Measurements from ENCODE around the gene HLA-DQA1.
"Not testable (repeated sequence)": the region's sequence is repeated elsewhere in the genome, so short reads cannot be mapped to it uniquely, and the experiment has no call there.

HLA-DQA1 gene

DNA sequence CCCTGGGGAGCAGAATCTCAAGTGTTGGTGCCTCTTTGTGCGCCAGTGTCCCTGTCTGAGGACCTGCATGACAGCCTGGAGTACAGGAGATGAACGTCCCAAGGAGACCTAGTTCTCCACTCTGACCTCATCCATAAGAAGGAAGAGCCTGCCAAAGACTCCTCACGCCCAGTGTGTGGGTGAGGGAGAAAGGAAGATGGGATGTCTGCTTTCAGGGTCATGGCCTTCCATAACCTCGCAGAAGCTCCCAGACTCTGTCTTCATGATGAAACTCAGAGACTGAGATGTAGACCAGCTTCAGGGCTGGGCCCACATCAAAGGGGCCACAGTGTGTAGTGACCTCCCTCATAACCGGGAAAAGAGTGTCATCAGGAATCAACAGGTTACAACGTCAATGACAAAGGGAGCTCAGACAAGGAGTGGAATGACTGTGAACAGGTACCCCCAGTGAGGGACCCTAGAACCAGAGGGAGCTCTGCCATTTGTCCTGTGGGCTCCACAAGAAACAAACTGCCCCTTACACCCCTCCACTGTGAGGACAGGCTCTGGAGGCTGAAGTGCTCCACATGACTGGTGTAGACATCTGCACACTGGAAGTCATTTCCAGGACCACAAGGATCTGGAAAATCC lies 21.2 kb downstream of the HLA-DQA1 start:
- no peak for DNase-seq (ENCODE audit: low read depth)

DNA sequence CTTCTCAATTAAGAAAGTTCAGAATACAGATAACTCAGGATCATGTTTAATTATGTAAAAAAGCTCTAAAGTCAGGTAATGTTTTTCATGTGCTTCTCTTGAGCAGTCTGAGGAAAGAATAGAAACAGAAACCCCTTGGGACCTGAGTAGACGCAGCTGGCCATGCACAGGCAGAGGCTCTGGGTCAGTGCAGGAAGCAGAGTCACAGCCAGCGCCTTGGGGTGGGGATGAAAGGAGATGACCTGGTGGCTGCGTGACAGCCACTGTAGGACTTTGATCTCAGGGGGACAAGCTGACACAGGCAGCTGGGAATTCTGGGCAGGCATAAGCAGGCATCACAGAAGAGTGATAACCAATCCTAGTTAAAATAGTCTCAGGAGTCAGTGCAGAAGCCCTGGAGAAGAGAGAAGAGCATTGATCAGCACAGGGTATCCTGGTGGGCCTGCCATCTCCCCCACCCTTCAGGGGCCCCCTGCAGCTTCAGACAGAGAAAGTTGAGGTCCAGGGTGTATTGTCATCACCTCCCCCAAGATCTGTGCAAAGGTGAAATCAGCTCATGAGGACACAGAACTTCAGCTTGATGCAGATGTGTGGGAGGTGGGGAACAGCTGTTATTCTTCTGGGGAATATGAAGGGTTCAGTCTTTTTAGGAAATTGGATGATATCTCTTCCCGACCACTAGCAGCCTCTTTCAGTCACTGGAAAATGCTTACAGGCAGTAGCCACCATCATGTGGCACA lies 22.8 kb downstream of the HLA-DQA1 start:
- DNase-seq (ENCODE audit: low read depth), result no peak

DNA sequence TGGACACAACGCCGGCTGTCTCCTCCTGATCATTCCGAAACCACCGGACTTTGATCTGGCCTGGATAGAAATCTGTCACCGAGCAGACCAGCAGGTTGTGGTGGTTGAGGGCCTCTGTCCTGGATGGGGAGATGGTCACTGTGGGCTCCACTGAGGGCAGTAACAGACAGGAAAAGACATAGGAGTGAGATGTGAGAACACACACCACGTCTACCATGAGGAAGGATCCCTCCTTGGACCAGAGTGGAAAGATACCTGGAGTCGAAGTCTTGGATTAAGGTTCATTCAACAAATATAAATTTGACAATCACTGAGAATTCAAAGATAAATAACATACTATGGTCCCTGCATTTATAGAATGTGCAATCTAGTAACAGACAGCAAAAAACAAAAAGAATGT lies 24.9 kb downstream of the HLA-DQA1 start:
- no peak for DNase-seq (ENCODE audit: low read depth)

DNA sequence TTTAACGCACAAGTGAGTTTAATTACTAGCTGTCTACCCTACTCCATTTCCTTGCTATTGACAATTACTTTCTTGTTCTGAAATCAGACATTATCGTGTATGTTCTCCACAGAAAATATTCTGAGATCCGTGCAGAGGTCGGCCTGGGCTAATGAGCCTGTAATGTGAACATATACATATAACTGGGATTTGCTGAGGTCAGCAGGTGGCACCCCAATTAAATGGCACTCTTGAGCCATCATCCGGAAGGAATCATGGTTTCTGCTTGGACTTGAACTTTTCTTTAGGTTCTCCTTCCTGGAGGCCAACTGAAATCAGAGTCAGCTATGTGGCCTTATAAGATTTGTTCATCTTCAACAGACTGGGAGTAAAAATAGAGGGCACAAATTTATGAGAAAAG lies 25.6 kb downstream of the HLA-DQA1 start:
- no peak for DNase-seq (ENCODE audit: low read depth)

DNA sequence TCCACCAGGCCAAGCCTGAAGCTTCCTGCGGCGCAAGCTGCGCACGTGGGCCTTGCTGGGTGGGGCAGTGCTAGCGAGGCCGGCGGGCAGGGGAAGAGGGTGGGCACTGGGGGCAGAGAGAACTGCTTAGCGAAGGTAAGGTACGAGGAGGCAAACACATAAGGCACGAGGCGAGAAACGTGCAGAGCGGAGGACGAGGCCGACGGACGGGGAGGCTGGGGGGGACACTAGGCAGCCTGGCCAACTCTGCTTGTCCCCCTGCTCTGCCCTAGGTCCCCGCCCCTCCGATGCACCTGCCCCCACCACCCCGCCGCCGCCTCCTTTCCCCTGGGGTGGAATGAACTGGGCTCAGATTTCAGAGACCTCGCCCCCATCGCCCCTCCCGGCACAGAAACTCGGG lies 27.1 kb downstream of the HLA-DQA1 start:
- no peak for DNase-seq (ENCODE audit: low read depth)

DNA sequence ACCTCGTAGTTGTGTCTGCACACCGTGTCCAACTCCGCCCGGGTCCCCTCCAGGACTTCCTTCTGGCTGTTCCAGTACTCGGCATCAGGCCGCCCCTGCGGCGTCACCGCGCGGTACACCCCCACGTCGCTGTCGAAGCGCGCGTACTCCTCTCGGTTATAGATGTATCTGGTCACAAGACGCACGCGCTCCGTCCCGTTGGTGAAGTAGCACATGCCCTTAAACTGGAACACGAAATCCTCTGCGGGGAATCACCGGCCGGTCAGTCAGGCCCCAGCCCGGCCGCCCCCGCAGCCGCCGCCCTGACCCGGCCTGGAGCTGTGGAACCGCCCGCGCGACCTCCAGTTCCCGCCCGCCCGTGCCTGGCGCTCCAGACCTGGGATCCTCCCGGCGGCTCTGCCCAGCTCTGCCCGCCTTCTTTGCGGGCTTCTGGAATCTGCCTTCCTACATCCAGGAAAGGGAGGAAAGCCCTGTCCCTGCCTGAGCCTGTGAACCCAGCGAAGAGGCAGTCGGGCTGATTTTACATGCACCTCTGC lies 27.7 kb downstream of the HLA-DQA1 start:
- no peak for DNase-seq (ENCODE audit: low read depth)

DNA sequence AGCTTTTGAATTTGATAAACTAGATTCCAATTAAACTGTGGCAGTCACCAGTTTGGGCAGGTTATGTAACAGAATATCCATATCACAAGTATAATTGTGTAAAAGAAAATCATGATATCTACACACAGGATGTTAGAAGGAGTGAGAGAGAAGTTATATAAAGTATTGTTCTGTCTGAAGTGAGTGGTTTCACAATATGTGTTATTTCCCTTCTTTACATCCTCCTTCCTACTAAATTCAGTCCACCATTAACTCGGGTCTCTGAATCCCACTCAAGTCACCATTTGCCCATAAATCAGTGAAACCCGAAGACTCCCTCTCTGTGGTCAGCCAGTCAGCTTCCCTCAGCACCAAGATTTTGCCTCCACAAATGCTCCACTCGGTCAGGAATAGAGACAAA lies 28.5 kb downstream of the HLA-DQA1 start:
- DNase-seq (ENCODE audit: low read depth), result no peak

DNA sequence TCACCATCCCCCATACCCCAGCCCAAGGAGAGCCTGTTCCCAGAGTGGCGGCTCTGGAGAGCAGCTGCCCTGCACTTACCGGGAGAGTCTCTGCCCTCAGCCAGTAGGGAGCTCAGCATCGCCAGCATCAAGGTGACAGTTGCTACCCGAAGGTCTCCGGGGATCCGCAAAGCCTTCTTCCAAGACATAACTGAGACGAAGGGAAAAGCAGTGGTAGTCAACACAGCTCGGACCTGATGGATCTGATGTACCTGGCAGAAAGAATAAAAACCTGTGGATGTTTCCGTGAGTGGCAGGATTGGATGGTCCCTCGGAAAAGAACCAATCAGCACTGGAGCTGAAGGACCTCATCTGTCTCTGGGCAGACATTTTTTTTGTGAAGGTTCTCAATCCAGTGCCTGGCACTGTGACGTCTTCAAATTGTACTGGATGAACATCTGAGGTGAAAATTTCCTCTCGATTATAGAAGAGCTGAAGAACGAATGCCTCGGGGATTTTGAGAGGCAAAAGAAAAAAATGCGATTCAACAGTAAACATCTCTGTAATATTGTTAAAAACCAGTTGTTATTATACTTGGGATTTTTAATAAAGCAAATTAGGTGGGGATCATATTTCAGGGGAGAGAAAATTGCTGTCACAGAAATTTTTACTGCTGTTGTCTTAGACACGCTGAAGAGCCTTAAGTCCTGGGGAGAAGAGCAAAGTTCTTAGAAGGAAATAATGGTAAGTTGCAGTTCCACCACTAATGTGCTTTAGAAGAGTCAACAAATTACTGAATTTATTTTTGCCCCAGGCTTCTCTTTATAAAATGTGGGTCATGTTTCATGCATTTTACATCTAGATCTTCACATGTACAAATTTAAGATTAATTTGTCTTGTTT lies 29.5 kb downstream of the HLA-DQA1 start, which contains the start of gene HLA-DQB1:
Gene HLA-DQB1, minus strand, starts transcription at position 238 of the 881 bp plus-strand sequence. Its CDS starts 50 bp downstream, at position 188.
- DNase-seq (ENCODE audit: low read depth), result no peak

DNA sequence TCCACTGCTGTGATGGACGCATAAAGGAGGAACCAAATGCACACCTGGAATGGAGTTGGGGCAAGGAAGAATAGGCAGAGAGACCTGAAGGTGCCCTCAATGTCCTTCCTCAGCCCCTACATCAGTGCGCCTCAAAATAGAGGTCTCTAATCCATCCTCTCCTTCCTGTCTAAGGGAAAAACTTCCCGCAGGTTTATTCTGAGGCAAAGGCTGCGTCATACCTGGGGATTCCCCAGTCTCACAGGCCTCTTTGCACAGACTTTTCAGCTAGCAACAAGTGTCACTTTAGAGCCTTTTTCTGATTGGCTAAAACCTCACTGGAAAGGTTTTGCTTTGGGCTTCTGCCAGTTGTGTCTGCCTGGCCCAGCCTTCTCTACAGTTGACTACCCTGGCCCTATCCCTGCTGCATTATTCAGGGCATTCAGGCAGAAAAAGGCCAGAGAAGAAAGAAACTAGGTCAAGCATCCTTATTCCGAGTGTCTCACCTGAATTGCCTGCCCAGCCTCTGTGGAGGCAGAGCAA lies 31.1 kb downstream of the HLA-DQA1 start:
- no peak for DNase-seq (ENCODE audit: low read depth)

DNA sequence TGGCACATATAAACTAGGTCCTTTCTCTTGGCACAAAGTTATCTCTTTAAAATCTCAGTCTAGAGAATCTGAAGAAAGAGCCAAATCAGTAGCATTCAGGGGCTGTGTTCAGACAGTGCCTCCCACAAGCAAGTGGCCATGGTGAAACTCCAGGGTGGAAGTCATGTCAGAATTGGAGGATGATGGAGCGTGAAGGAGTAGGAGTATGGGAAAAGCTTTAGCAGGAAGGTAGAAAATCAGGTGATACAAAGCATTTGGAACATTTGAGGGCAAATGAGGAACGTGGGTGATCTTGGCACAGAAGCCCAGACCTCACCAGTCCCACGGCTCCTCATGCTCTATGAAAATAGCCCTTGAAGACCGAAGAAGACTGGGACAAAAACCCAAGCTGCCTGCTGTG lies 32.0 kb downstream of the HLA-DQA1 start:
- no peak for DNase-seq (ENCODE audit: low read depth)

DNA sequence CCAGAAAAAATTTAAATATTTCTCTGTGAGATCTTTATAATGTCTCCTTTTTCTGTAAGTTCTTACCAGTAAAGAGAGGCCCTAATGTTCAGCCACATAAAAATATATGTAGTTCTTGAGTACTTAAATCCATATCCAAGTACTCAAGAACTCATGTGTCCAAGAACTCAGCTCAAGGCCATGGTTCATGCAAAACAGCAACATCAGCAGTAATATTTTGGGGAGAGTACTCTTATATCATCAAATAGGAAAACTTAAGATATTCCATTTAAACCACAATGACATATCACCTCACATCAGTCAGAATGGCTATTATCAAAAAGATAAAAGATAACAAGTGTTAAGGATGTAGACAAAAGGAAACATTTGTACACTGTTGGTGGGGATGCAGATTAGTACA lies 32.7 kb downstream of the HLA-DQA1 start:
- DNase-seq (ENCODE audit: low read depth), result no peak

DNA sequence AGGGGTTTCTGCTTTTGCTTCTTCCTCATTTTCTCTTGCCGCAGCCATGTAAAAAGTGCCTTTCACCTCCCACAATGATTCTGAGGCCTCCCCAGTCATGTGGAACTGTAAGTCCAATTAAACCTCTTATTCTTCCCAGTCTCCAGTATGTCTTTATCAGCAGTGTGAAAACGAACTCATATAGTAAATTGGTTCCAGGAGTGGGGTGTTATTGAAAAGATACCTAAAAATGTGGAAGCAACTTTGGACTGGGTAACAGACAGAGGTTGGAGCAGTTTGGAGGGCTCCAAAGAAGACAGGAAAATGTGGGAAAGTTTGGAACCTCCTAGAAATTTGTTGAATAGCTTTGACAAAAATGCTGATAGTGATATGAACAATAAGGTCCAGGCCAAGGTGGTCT lies 34.7 kb downstream of the HLA-DQA1 start:
- DNase-seq (ENCODE audit: low read depth), result not testable (repeated sequence)

DNA sequence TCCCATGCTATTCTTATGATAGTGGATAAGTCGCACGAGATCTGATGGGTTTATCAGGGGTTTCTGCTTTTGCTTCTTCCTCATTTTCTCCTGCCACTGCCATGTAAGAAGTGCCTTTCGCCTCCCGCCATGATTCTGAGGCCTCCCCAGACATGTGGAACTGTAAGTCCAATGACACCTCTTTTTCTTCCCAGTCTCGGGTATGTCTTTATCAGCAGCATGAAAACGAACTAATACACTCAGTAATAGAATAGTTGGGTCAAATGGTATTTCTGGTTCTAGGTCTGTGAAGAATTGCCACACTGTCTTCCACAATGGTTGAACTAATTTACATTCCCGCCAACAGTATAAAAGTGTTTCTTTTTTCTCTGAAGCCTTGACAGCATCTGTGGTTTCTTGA lies 36.9 kb downstream of the HLA-DQA1 start:
- not testable (repeated sequence) for DNase-seq (ENCODE audit: low read depth)

DNA sequence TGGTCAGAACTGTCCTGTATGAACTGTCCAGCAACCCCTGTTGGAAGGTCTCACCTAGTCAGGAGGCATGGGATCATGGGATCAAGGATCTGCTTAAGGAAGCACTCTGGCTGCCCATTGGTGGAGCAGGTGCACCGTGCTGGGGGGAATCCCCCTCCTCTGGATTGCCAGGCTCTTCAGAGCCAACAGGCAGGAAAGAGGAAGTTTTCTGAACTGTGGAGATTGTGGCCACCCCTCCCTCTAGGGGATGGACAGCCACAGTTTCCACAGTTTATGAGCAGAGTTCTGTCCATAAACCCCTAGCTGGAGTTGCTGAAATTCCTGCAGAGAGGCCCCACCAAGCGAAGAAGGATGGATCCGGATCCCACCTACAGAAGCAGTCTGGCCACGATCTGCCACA lies 42.3 kb downstream of the HLA-DQA1 start:
- DNase-seq (ENCODE audit: low read depth), result no peak

DNA sequence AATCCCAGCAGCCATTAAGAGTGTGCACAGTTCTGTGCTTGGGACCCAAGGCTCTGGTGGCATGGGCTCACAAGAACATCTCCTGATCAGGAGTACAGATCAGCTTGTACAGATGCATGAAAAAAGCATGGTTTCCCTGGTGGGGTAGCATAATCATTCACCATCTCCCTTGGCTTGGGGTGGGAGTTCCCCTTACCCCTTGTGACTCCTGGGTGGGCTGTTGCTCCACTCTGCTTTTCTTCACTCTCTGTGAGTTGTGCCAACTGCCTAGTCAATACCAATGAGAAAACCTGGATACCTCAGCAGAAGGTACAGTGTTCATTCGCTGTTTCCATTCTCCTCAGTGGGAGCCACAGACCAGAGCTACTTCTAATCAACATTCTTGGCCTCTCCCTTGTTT lies 42.8 kb downstream of the HLA-DQA1 start:
- no peak for DNase-seq (ENCODE audit: low read depth)

DNA sequence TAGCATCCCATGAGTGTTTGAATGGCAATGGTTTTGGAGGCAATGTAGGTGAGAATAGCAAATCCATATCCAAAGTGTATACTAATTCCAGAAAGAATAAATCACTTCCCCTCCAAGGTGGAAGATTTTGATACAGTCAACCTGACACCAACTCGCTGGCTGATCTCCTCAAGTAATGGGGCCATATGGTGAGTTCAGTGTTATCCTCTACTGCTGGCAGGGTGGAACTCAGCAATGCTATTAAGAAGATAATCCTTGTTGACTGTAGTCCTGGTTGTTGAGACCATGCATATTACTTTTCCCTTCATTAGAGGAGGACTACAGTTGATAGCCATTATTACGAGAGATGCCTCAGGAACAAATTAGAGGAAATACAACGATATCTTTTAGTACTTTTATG lies 47.0 kb downstream of the HLA-DQA1 start:
- DNase-seq (ENCODE audit: low read depth), result no peak

DNA sequence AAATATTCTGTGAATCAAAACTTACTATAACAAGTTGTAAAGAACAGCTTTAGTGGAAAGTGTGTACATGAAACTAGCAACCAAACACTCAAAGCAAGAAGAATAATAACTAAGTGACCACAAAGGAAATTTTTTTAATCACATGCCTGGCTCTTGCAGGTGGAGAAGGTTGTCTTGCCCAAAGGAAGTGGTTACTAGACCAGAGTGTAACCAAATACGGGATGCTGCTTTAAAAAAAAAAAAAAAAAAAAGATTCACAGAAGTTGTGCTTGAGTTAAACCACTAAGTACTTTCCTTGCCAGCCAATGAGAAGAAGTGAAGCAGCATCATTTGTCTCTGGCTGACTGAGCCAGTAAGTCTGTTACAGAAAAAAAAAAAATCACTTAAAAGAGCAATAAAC lies 48.4 kb downstream of the HLA-DQA1 start:
- DNase-seq (ENCODE audit: low read depth), result no peak

DNA sequence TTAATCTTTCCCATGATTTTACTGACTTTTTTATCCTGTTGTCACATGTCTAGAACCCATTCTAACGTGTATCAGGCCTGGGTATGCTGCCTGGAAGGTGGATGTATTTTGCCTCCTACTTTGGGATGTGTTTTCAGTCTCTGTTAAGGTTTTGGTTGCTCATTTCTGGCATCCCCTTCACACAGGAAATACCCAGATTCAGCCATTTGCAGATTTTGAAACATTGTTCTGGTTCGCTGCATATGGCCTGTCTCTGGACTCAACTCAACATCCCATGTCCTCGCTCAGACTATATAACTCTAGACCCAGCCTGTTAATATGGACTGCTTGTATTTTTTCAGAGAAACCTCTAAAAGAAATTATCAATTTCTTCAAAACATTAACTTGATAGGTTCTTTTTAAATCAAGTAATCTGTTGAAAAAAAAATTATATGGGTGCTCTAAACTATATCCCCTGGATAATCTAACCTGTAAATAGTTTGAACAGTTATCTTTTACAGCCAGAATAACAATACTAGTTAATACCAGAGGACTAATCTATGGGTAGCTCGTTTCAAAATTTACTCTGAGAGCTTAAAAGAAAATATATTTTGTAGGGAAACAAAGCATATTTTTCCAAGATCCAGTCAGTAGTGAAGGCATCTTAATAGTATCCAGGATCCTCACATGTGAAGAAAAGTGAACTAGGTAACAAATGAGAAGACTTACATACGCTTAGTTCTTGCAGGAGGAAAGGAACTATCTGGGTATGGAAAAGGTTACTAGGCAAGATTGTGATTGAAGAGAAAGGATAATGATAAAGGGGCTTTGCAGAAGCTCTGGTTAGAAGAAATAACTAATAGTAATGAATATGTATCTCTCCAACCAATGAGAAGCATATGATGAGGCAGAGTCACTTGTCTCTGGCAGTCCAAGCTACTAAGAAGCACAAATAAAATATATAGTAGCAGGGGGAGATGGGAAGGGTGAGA lies 52.6 kb downstream of the HLA-DQA1 start:
- no peak for DNase-seq (ENCODE audit: low read depth)

DNA sequence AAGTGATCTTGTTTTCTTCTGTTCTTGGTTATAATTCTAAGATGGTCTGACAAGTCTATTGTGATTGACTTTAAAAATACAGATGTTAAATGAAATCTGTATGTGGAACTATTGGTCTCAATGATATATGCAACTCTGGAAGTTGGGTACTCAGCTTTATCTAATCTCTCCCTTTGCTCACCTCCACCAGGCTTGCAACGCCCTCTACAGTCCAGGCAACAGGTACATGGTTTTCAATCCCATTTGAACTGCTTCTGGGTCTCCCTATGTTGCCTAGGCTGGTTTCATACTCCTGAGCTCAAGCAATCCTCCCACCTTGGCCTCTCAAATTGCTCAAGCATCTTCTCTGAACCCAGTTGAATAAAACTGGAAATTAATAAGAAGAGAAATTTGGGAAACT lies 54.8 kb downstream of the HLA-DQA1 start:
- no peak for DNase-seq (ENCODE audit: low read depth)
